ENCODE results near the gene YY1. TPM values are rescaled to one million over a fixed set of nuclear protein-coding genes. Genes with fewer than 3 reads are reported as not detected.
"Not testable (repeated sequence)": the region's sequence is repeated elsewhere in the genome, so short reads cannot be mapped to it uniquely, and the experiment has no call there.

The YY1 gene
- total and polyA plus RNA-seq, 10 donors, result 28.4 to 64.1 (median 56.9) TPM

DNA sequence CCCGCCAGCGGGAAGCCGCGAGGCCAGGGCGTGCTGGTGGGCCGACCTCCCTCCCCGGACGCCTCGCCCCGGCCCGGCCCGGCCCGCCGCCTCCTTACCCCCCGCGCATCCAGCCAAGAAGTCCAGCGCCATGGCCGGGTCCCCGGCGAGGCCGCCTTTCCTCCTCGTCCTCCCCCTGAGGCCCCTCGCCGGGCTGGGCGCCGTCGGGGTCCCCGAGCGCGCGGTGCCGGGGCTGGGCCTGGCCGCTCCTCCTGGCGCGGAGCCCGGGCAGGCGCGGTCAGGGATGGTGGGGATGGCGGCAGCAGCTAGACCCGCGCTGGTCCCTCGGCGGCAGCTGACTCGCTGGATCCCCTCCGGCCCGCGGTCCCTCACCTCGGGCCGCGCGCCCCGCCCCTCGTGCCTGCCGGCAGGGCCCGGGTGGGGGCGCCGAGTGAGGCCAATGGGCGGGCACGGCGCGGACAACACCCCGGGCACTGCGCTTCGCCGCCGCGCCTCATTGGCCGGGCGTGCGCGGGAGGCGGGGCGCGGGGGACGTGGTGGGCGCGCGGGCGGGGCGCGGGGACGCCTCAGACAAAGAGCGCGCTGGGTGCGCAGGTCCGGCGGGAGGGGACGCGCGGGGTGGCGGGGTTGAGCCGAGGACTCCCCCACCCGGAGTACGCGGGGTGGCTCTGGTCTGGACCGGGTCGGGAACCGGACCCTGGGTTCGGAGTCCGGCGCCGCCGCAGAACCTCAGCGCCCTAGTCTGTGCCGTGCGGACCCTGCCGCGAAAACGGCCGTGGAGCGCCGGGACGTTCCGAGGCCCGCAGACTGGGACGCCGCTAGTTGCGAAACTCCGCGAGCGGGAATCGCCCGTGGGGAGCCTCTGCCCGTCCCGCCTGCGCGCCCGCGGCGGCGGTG lies 67.4 kb downstream of the YY1 start, which contains the start of gene SLC25A29:
SLC25A29 (minus strand) TSS at position 344 of the 897 bp plus-strand sequence; CDS start at position 132, 212 bp downstream.
- intact Hi-C loops (cut with DNase I; ENCODE audit: low total_unique reads), result no loop called here
- 0 to 3% (median 0%) methylated on average over 19 to 131 of the region's 131 CpGs for WGBS, 5 donors

DNA sequence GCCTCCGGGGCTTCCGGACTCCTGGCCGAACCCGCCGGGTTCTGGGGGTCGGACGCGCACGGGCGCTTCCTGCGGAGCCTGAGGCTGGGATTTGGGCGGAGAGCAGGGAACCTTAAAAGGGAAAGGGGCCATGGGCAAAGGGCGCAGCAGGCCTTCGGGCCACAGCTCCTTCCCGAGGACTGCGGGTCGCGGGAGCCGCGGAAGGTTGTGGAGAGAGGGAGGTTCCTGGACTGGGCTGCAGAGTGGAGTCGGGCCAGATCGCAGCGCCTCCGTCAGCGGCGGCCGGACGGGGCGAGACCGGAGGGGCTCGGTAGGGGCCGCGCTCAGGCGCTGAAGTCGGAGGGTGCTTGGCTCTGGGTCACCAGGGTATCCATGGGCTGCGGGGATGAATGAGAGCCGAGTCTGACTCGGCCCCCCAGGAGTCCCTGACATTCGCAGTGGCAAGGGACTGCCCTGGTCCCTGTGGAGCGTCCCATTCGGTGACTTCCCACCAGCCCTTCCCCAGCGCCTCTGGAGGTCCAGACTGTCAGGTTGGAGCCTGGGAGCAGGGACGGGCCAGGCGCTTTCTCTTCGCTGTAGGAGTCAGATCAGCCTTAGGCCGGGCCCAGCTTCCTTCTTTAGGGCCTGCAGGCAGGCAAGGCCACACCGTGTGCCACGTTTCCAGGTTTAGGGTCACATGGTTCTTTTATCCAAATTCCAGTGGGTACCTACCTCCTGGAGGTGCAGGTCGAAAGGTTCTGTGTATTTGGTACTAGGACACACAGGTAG lies 68.2 kb downstream of the YY1 start:
- Histone ChIP-seq H3K4me1 (peaks cover 7 to 80% (median 56%) of the 10 kb centered on the region in 6 donors), H3K36me3 (no peaks in the 10 kb centered on the region), H3K27ac (peak overlapping the region in 7 of 8 donors; percentile 73 to 94 (median 86)), H3K9me3 (no peaks in the 10 kb centered on the region), H3K4me3 (peak overlapping the region; percentile 64 to 97 (median 88)), H3K27me3 (replicated peaks in 1 of 7) (peaks cover 0 to 4% (median 0%) of the 10 kb centered on the region in 7 donors)
- 8 to 16% (median 8%) methylated on average over 43 to 49 of the region's 49 CpGs for WGBS, 5 donors
- peak; percentile 84 for DNase-seq
- TF ChIP-seq, protein P1, sequence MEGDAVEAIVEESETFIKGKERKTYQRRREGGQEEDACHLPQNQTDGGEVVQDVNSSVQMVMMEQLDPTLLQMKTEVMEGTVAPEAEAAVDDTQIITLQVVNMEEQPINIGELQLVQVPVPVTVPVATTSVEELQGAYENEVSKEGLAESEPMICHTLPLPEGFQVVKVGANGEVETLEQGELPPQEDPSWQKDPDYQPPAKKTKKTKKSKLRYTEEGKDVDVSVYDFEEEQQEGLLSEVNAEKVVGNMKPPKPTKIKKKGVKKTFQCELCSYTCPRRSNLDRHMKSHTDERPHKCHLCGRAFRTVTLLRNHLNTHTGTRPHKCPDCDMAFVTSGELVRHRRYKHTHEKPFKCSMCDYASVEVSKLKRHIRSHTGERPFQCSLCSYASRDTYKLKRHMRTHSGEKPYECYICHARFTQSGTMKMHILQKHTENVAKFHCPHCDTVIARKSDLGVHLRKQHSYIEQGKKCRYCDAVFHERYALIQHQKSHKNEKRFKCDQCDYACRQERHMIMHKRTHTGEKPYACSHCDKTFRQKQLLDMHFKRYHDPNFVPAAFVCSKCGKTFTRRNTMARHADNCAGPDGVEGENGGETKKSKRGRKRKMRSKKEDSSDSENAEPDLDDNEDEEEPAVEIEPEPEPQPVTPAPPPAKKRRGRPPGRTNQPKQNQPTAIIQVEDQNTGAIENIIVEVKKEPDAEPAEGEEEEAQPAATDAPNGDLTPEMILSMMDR (IDR thresholded peaks at IDR 0.05 in 8 of 11, conservative IDR thresholded peaks at IDR 0.05 in 3 of 11), result no peak
- TF ChIP-seq POLR2AphosphoS5 (IDR thresholded peaks at IDR 0.05), result no peak
- TF ChIP-seq POLR2A (IDR thresholded peaks at IDR 0.05), result no peak
- intact Hi-C loops (cut with DNase I; ENCODE audit: low total_unique reads), result no loop called here

More for the DNA sequence above, 67.4 kb downstream of the YY1 start, which contains the start of gene SLC25A29:
- peak within 1 kb of the TSS; percentile 53 to 94 (median 86) for H3K27ac ChIP-seq
- peak within 1 kb of the TSS; percentile 64 to 97 (median 88) for H3K4me3 ChIP-seq
- TF ChIP-seq, protein P1 (IDR thresholded peaks at IDR 0.05 in 8 of 11, conservative IDR thresholded peaks at IDR 0.05 in 3 of 11), result peak in 1 of 11 experiments; percentile 16
- peak; percentile 69 to 84 (median 83) for TF ChIP-seq POLR2AphosphoS5 (IDR thresholded peaks at IDR 0.05)
- TF ChIP-seq POLR2A (IDR thresholded peaks at IDR 0.05), result peak in 1 of 3 donors; percentile 36
- no peaks in the 10 kb centered on the region for H3K9me3 ChIP-seq
- H3K27me3 ChIP-seq (replicated peaks in 1 of 7), result peaks cover 0 to 4% (median 0%) of the 10 kb centered on the region in 7 donors
- peak; percentile 96 for DNase-seq
- H3K4me1 ChIP-seq, result peaks cover 7 to 72% (median 48%) of the 10 kb centered on the region in 6 donors
- no peaks in the 10 kb centered on the region for H3K36me3 ChIP-seq

DNA sequence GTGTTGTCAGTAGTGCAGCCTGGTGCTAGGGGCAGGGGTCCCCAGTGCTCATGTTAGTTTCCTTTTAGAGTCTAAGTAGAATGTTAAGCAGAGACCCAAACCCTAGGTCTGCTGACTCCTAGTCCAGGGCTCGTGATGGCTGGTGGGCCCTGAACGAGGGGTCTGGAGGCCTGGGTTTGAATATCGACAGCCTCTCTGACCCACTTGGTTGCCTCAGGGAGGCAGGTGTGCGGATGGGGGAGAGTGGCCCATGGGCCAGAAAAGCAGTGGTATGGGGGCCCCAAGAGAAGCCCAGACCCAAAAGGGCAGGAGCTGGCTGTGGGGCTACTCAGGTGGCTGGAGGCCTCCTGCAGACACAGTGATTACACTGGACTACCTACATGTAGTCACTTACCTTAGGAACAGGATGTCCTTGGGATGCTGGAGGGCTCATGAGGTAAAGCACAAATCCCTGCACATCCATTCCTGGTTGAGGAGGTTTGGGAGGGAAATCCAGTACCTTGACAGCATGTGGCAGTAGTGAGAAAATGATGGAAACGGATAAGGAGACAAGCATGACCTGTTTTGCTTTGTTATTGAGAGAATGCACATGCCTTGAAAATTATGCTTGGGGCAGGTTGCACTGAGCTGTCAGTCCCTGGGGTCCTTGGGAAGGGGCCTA lies 69.0 kb downstream of the YY1 start:
- TF ChIP-seq, protein P1 (IDR thresholded peaks at IDR 0.05 in 8 of 11, conservative IDR thresholded peaks at IDR 0.05 in 3 of 11), result no peak
- no peak for TF ChIP-seq POLR2A (IDR thresholded peaks at IDR 0.05)
- TF ChIP-seq POLR2AphosphoS5 (IDR thresholded peaks at IDR 0.05), result no peak
- intact Hi-C loops (cut with DNase I; ENCODE audit: low total_unique reads), result no loop called here
- DNase-seq, result no peak
- Histone ChIP-seq H3K36me3 (no peaks in the 10 kb centered on the region), H3K4me3 (peak overlapping the region in 5 of 8 donors; percentile 72 to 97 (median 91)), H3K4me1 (peaks cover 9 to 87% (median 63%) of the 10 kb centered on the region in 6 donors), H3K27me3 (replicated peaks in 1 of 7) (peaks cover 0 to 4% (median 0%) of the 10 kb centered on the region in 7 donors), H3K9me3 (no peaks in the 10 kb centered on the region), H3K27ac (peak overlapping the region in 2 of 8 donors; percentile 86 to 89)
- WGBS, 5 donors, result 84 to 95% (median 93%) methylated on average over 5 of the region's 5 CpGs

DNA sequence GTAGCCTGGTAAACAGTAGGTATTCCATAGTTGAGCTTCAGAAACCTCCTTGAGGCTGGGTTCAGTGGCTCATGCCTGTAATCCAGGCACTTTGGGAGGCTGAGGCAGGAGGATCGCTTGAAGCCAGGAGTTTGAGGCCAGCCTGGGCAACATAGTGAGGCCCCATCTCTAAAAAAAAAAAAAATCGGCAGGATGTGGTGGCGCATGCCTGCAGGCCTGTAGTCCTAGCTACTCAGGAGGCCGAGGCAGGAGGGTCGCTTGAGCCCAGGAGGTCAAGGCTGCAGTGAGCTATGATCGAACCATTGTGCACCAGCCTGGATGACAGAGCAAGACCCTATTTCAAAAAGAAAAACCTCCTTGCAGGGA lies 69.5 kb downstream of the YY1 start:
- H3K27me3 ChIP-seq (replicated peaks in 1 of 7); H3K36me3 ChIP-seq; intact Hi-C loops (cut with DNase I; ENCODE audit: low total_unique reads); H3K4me3 ChIP-seq; H3K27ac ChIP-seq; H3K9me3 ChIP-seq; DNase-seq: not testable (repeated sequence)
- peaks cover 9 to 86% (median 62%) of the 10 kb centered on the region in 6 donors for H3K4me1 ChIP-seq
- 73 to 81% (median 75%) methylated on average over 6 of the region's 6 CpGs for WGBS, 5 donors
